Activated CD4-positive, alpha-beta T cell treated with anti-CD3 and anti-CD28 coated beads for 24 hours (primary cell): Measurements from ENCODE around the gene CEMP1.
"Not testable (repeated sequence)": the region's sequence is repeated elsewhere in the genome, so short reads cannot be mapped to it uniquely, and the experiment has no call there.

Experiments used
- DNase-seq, 2 donors: peaks; one replicate each; pipeline ENCODE4 v3.0.0-alpha.2; 2020; ENCODE audit warnings: low read depth in 2 of 2

The CEMP1 gene, protein sequence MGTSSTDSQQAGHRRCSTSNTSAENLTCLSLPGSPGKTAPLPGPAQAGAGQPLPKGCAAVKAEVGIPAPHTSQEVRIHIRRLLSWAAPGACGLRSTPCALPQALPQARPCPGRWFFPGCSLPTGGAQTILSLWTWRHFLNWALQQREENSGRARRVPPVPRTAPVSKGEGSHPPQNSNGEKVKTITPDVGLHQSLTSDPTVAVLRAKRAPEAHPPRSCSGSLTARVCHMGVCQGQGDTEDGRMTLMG

DNA sequence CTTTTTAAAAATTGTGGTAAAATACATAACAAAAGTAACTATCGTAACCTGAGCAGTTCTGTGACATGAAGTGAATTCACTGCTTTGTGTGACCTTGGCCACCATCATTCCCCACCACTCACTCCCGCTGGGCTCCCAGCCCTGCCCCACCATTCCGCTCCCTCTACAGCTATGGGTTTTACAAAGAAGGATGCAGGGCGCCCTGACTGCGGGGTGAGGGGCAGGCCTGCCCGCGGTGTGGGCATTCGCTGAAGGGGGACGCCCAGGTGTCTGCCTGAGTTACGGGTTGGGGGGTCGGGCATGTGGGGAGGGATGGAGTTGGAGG, at the start of gene CEMP1:
Gene CEMP1 (minus strand): TSS at position 38 of the 325 bp plus-strand sequence. CDS start 335 bp downstream, outside the sequence.
- DNase-seq: no peak

DNA sequence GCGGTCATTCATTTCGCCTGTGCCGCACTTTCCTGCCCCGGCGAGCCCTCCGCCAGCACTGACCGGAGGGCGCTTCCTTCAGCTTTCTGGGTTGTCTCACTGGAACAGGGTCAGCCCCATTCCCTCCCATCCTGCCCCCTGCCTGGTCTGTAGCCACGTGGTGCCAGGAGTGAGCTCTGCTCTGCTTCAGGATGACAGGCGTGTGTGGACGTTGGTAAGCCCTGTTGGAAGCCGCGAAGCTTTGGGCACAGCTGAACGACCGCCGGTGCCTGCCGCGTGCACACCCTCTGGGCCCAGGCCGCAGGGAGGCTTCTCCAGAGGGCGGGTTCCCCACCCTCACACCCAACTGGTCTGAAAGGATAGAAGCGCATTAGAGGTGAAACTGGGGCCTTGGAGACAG, 49.6 kb upstream of the CEMP1 start:
- DNase-seq: not testable (repeated sequence)

DNA sequence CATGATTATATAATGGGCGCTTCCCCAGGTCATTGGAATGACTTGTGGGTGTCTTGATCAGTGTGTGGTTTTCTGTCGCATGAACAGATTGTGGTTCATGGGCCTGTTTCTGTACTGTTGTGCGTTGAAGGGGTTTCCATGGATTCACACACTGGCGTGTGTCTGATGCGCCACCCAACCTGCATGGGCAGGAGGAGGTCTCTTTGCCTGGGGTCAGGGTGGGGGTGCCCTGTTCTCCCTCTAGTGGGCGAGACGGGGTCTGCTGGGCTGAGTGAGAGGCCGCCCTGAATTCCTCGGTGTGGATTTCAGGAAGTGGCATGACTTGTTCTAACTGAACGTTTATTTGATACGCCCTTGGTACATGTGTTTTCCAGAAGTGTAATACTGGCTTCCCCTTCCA, 48.9 kb upstream of the CEMP1 start:
- not testable (repeated sequence) for DNase-seq

DNA sequence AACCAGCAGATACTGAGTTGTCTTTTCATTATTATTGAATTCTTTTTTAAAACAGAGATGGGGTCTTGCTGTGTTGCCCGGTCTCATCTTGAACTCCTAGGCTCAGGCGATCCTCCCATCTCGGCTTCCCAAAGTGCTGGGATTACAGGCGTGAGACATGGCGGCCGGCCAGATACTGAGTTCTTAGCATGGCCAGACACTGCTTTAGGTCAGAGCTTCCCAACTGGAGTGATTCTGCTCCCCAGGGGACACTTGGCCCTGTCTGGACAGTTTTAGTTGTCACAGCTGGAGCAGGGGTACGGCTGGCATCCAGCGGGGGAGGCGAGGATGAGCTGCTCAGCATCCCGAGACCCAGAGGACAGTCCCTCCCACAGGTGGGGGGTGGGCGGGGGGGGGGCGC, 47.7 kb upstream of the CEMP1 start:
- DNase-seq: not testable (repeated sequence)

DNA sequence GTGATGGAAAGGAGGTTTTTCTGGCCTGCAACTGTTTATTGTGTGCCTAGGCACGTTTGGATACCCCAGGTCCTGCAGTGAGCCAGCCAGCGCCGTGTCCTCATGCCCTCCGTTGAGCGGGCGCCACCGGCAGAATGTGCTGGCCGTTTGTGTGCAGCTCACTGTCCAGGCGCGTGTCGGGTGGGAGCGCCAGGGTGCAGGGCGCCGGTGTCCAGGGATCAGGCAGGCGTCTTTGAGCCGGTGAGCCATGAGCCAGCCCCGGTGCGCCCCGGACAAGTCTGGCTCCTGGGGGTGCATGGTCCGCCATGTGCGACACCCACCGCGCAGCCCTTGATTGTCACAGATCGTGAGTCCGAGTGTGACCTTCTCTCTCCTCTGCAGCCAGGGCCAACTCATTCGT, 45.8 kb upstream of the CEMP1 start:
- not testable (repeated sequence) for DNase-seq

DNA sequence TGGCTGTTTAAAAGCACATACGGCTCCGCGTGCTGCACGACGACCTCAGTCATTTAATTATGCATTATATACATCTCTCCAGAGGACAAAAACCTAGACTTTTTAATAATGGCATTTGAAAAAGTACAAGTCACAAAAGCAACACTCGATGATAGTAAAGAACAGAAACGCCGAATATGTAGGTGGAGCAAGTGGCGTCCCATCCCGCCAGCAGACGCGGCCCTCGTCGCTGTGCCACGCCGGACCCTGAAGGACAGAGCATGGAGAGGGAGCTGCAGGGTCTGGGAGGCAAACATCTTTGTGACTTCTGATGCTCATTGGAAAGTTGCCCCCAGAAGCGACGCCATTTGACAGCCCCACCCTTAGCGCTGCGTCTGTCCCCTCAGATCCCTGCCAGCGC, 44.6 kb upstream of the CEMP1 start:
- DNase-seq: not testable (repeated sequence)

DNA sequence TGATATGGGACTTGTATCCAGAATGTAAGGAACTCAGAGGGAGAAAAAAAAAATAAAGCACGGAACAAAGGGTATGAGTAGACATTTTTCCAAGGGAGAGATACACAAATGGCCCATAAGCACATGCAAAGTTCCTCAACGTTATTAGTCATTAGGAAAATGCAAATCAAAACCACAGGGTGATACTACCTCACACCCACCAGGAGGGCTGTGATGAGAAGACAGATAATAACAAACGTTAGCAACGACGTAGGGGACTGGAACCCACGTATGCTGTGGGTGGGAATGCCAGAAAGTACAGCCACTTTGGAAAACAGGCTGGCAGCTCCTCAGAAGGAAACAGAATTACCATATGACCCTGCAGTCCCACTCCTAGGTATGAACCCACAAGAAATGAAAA, 41.5 kb upstream of the CEMP1 start:
- DNase-seq: not testable (repeated sequence)

DNA sequence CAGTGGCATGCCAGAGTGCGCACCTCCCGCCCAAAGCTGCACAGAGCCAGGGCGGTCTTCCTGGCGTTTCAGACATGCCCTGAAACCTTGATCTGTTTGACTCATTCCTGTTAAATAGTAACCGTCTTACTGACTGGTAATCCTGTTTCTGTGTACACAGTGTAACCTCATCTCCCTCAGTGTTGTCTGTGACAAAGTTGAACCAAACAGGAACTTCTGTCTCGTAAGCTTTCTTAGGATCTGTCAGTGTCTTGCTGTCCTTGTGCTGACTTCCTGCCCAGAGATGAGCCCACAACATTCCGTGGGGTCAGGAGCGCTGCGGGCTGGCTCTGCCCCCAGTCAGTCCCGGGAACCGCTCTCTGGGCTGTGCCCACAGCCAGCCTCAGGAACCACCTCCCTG, 37.4 kb upstream of the CEMP1 start:
- DNase-seq: not testable (repeated sequence)

DNA sequence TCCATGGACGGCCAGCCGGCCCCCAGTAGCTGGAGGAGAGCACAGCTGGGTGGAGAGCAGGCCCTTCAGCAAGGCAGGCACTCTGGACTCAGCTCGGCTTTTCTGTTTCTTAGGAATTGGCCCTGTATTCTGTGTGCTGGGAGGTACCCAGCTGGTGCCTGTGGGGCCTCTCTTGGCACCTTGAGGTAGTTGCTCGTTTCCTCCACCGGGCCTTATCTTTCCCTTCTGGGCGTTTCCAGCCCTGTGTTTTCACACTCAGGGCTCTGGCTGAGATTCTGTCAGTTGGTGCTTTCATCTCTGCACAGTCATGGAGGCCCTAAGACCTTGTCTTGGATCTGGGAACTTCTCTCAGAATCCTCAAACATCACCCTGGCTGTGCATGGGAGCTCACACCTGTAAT, 36.3 kb upstream of the CEMP1 start:
- not testable (repeated sequence) for DNase-seq

DNA sequence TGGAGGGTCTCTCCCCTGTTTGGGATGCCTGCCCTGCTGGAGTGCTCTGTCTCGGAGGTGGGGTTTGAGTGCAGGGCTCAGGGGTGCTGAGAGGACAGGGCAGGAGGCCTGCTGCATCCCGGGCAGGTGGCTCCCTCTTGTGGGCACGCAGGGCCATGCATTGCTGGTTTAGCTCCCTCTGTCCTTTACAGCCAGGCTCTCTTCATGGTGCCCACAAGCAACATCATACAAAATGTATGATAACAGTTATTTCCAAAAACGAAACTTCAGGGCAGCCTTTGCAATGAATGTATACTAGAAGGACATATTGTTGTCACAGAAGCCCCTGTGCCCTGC, 29.6 kb upstream of the CEMP1 start:
- DNase-seq: peak; percentile 39 to 58

DNA sequence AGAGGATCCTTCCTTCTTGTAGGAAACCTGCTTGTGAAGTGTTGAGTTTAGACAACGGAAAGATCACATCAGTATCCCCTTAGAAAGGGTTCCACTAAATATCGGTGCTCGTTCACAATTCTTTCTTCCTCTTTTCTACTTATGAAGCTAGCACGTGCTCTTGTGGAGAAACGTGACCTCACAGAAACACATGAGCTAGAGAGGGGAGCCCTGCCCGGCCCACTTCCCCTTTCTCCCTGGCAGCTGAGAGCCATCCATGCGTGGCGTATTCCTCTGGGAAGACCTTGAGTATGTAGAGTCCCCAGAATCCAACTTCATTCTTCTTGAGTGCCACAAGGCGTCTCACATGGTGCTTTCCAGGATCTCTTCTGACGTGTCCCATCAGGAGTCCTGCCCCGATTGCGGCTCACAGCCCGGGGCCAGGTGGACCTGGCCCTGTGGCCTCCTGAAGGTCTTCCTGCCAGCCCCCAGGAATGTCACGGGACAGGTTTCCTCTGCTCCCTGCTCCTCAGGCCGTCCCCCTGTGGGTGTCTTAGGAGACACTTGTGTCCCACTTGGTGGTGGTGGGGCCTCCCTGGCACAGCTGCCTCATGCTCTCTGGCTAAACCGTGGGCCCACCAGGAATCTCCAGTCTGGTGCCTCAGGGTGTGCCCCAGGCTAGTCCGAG, 29.1 kb upstream of the CEMP1 start:
- not testable (repeated sequence) for DNase-seq

DNA sequence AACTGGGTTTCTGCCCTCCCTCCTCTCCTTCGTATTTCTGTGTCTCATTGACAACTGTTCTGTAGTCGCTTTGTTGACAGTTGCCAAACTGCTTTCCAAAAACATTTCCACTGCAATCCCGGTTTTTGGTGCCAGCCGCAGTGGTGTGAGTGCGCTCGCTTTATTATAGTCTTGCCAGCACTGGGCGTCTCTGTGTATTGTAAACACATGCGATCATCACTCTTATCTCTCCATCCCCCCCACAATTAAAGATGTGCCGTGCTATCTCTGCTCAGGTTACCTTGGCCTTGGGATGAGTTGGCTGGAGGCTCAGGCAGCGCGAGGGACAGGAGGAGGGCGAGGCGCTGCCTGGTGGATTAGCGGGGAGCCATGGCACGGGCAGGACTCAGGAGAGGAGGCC, 25.9 kb upstream of the CEMP1 start:
- DNase-seq: not testable (repeated sequence)

DNA sequence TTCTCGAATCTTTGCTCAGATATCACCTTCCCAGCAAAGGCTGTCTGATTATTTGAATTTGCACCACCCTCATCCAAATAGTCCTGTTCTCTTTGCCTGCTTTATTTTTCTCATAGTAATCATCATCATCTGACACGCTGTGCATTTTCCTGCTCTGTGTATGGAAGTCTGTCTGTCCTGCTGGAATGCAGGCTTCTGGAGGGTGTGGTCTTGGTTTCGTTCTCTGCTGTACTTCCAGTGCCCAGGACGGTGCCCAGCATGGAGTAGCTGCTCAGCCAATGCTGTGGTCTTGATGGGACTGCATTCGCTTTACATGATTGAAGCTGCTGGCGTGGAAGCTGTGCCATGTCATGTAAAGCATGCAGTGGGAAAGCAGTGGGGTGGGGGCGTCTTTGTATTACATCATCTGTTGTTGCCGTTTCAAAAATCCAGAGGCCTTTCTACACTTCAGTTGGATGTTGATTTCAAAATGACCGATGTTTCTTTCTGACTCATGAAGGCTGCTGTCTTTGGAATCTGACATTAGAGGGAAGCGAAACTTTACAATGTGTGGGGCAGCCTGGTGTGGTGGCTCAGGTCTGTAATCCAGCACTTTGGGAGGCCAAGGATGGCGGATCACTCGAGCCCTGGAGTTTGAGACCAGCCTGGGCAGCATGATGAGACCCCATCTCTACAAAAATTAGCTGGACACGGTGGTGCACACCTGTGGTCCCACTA, 23.7 kb upstream of the CEMP1 start:
- DNase-seq: not testable (repeated sequence)

DNA sequence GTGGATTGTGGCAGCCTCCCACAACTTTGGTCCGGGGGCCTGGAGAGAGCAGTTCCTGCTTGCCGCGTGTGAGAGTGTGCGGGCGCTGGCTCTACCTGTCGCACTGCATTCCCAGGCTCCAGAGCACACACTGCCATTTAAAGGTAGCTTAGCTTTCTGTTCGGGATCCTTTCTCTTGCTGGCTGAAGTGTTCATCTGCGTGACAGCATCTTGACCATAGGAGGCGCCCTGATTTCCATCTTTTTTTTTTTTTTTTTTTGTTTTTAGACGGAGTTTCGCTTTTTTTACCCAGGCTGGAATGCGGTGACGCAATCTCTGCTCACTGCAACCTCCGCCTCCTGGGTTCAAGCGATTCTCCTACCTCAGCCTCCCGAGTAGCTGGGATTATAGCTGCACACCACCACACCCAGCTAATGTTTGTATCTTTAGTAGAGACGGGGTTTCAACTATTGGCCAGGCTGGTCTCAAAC, 20.2 kb upstream of the CEMP1 start:
- DNase-seq: not testable (repeated sequence)

DNA sequence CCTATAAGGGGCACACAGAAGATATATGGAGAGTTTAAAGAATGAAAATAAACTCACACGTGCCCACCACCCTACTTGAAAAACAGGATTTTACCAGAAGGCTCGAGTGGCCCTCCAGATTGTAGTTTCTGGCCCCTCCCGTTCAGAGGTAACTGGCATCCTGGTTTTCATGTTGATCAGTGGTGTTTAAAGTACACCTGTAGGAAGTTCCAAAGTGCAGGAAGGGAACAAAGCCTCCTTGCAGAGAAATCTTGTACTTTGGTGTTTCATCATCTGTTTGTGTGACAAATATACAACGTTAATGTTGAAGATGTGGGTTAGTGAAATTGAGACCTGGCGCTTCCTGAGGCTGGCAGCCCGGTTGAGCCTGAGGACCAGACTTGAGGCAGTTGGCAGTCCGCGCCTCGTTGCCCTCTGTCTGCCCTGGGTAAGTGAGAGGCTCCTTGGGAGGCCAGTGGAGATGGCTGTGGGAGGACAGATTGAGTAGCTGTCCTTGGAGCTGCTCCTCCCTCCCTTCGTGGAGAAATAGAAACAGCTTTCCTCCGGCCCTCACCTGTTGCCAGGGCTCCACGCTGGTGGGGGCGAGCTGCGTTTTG, 19.2 kb upstream of the CEMP1 start:
- not testable (repeated sequence) for DNase-seq

DNA sequence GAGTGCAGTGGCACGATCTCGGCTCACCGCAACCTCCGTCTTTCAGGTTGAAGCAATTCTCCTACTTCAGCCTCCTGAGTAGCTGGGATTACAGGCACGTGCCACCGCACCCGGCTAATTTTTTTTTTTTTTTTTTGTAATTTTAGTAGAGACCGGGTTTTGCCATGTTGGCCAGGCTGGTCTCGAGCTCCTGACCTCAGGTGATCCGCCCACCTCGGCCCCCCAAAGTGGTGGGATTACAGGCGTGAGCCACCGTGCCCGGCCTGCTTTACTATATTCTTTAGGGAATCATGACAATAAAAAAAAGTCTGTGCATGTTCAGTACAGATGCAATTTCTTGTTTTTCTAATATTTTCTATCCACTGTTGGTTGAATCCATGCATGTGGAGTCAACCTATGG, 12.6 kb upstream of the CEMP1 start:
- not testable (repeated sequence) for DNase-seq

DNA sequence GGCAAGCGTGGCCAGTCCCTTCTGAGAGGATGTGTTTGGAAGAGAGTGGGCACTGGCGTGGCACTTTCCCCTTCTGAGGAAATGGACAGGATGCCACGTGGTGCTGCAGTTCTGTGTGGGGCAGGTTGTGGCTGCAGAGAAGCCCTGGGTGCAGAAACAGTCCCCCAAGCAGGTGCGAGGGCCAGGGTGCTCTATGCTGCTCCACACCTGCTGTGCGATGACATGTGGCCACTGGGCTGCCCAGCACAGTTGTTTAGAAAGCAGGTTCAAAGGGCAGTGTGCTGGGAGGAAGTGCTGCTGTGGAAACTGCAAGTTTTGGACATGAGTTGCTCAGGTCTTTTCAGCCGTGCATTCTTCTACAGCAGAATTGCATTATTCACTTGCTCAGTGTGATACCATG, 10.2 kb upstream of the CEMP1 start:
- DNase-seq: not testable (repeated sequence)

DNA sequence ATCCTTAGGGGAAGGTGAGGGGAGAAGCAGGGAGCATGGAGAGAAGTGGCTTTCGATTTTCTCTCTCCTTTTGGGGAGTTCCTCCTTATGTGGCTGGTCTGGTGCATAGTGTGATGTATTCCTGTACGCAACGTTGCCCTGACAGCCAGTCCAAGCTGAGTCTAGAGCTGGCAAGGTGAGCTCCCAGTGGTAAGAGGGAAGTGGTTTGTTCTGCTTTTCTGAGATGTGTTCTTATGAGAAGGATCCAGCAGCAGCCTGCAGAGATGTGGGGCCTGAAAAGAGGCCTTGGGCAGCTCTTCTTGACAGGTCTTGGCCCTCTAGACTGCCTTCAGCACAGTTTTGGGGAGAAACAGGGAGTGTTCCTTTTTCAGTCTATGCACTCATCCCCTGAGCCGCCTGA, 9.7 kb upstream of the CEMP1 start:
- not testable (repeated sequence) for DNase-seq

DNA sequence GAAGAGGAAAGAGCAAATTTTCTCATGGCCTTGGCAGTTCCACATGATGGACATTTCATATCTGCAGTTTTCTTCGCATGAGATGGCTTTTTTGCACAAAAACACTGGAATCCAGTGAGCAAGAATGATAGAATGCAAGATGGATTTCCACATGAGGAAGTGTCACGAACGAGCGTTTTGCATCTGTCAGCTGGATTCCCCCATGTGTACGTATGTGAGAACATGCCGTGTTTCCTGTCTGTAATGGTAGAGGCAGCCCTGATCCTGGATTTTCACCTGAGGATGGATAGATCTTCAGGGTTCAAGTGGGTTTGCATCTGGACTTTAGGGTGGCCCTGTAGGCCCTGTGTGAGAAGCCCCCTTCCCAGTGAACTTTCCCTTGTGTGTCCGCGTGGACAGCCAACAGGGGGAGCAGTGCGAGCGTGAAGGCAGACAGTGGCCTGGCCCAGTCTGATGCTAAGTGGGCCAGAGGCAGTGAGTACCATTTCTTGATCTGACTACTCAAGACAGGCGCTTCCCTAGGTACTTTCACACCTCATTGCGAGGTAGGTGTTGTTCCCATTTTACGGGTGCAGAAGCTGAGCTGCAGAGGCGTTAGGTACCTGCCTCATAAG, 8.7 kb upstream of the CEMP1 start:
- DNase-seq: peak in 1 of 2 donors; percentile 23

DNA sequence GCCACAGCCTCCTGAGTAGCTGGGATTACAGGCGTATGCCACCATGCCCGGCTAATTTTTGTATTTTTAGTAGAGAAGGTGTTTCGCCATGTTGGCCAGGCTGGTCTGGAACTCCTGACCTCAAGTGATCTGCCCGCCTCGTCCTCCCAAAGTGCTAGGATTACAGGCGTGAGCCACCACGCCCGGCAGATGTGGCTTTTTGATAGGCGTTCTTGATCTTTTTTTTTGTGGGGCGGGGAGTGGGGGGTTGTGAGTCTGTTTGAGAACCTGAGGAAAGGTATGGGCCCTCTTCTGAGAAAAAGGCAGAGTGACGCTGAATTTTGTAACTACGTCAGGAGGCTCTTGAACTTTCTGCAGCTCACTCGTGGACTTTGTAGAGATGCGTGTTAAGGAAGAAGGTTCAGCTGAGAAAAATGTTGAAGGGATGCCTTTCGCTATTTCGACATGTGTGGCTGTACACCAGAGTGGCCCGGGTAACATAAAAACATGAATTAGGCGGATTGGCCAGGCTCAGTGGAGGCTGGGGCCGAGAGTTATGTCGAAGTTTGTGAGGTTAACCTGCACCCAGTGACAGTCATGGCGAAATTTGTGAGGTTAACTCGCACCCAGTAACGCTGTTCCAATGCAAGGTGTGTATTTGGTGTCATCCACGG, 8.1 kb upstream of the CEMP1 start:
- not testable (repeated sequence) for DNase-seq
